ENCODE data around the gene SLCO2A1.

DNA sequence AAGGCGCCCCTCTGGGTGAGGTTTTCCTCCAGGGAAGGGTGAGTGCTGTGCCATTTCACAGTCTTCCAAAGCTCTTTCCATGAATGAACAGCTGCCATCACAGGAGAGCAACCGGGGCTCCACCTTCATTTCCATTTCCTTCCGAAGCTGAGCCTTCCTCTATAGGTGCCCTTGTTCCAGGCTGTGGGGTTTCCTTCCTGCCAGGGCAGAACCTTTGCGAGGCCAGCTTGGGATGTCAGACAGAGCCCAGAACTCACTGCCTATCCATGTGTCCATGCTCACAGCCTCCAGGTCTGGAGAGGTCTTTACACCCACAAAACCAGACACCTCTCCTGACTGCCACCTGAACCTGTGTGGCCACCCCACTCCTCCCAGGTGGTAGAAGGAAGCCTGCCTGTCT lies 49.2 kb downstream of the SLCO2A1 start:
- TF ChIP-seq EZH2phosphoT487 (IDR thresholded peaks at IDR 0.05; ENCODE audit: insufficient read depth, low read depth) (no peak), EZH2 (IDR thresholded peaks at IDR 0.05; ENCODE audit: insufficient read depth, poor library complexity, severe bottlenecking) (no peak)

Data from GM23248 (cell line).